NT2/D1 (cell line): ENCODE results near the gene ACBD6.

Source experiments
- SUZ12 ChIP-seq: IDR thresholded peaks from 2 replicates; pipeline ENCODE4 v1.6.1; 2011; ENCODE audit not compliant: insufficient read length, insufficient read depth; ENCODE audit errors: extremely low read depth
- YY1 ChIP-seq: IDR thresholded peaks from 2 replicates; pipeline ENCODE4 v1.6.1; 2011; ENCODE audit not compliant: insufficient read length, insufficient read depth
- ZNF274 ChIP-seq: IDR thresholded peaks from 2 replicates; pipeline ENCODE4 v1.6.1; 2011; ENCODE audit warnings: mild to moderate bottlenecking, low read depth, low read length

DNA sequence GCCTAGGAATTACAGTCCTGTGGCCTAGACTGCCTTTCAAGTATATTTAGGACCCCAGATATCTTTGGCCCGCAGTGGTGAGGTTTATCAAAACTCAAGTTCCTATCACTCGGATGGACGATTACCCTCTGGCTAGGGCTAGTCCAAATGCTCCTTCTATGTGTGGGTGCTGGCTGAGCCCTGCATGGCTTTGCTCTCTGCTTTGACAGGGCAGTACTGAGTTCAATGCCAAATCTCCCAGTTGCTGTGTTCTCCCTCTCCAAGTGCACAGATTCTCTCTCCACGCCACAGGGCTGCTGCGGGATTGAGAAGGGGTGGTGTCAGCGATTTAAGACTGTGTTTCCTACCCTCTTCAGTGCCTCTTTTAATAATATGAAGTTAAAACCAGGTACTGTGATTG lies 175.3 kb downstream of the ACBD6 start:
- no peak for TF ChIP-seq ZNF274
- no peak for TF ChIP-seq YY1
- TF ChIP-seq SUZ12 = no peak
